ENCODE data around the gene ANO8. TPM values are rescaled to one million over a fixed set of nuclear protein-coding genes. Genes with fewer than 3 reads are reported as not detected.
A peak's percentile ranks its signal among the peaks of the same experiment; 100 is the strongest.
"Not testable (repeated sequence)": the region's sequence is repeated elsewhere in the genome, so short reads cannot be mapped to it uniquely, and the experiment has no call there.

ANO8 gene
- total RNA-seq, 1 experiment from 2014 or later: 12.1 TPM

DNA sequence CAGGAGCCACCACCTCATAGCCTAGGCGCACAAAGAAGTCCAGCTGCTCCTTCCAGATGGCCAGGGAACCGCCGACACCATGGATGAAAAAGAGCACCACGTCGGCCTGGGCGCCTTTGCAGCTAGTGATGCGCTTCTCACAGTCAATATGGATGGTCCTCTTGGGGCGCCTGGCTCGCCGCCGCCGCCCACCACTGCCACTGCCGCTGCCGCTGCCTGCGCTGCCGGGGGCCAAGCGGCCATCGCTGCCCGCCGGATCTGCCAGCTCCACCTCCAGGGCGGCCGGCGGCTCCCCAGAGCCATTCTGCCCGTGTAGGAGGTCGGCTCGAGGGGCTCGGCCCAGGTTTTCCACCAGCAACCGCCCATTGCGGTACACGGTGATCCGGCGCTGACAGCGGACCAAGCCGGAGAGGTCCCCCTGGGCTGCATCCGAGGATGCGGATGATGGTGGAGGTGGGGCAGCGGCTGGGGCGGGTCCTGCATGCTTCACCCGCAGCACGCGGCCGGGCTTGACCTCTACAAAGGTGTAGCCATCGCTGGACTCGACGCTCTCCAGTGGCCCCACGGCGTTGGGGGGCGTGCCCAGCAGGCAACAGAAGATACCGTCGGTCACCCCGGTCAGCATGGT is 33.5 kb downstream of the ANO8 start:
- TF ChIP-seq EZH2 (IDR thresholded peaks at IDR 0.05; ENCODE audit: low read length, unreplicated experiment) (no peak), EZH2phosphoT487 (IDR thresholded peaks at IDR 0.05; ENCODE audit: borderline replicate concordance, low read length) (no peak)
- TF ChIP-seq, protein P1, sequence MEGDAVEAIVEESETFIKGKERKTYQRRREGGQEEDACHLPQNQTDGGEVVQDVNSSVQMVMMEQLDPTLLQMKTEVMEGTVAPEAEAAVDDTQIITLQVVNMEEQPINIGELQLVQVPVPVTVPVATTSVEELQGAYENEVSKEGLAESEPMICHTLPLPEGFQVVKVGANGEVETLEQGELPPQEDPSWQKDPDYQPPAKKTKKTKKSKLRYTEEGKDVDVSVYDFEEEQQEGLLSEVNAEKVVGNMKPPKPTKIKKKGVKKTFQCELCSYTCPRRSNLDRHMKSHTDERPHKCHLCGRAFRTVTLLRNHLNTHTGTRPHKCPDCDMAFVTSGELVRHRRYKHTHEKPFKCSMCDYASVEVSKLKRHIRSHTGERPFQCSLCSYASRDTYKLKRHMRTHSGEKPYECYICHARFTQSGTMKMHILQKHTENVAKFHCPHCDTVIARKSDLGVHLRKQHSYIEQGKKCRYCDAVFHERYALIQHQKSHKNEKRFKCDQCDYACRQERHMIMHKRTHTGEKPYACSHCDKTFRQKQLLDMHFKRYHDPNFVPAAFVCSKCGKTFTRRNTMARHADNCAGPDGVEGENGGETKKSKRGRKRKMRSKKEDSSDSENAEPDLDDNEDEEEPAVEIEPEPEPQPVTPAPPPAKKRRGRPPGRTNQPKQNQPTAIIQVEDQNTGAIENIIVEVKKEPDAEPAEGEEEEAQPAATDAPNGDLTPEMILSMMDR (conservative IDR thresholded peaks at IDR 0.05; ENCODE audit: low read depth, low read length): no peak
- POLR2A ChIA-PET (ENCODE audit: unreplicated experiment): no interaction called here

DNA sequence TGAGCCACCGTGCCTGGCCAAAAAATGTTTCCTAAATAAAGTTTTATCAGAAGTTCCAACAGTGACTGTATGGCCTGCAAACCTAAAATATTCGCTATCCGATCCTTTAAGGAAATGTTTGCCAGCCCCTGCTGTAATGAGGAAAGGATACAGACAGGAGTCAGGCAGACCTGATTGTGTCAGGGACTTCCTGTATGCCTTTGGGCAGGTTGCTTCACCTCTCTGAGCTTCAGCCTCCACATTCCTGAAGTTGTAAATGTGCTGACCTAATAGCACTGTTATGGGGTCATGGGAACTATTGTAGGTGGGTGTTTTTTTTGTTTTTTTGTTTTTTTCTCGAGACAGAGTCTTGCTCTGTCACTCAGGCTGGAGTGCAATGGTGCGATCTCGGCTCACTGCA is 37.7 kb downstream of the ANO8 start:
- Histone ChIP-seq H3K36me3 (ENCODE audit: low read depth, low read length) (peaks cover 7% of the 10 kb centered on the region; the same call in 1 of the 2 replicates), H3K27me3 (ENCODE audit: low read length) (no peaks in the 10 kb centered on the region), H3K4me2 (ENCODE audit: low read length) (no peak overlapping the region), H4K20me1 (ENCODE audit: low read length) (no peaks in the 10 kb centered on the region), H2AFZ (ENCODE audit: low read length) (no peak overlapping the region), H3K9me2 (replicated peaks; ENCODE audit: low read length) (no peaks in the 10 kb centered on the region), H3K79me2 (ENCODE audit: low read length) (peaks cover 7% of the 10 kb centered on the region; the same call in 1 of the 2 replicates), H3K9me3 (ENCODE audit: low read length) (no peaks in the 10 kb centered on the region), H3K4me3 (ENCODE audit: low read length) (no peak overlapping the region), H3K27ac (ENCODE audit: low read length) (no peak overlapping the region), H3F3A (ENCODE audit: low read length, unreplicated experiment) (no peaks in the 10 kb centered on the region), H3K4me1 (ENCODE audit: insufficient read depth, low read length) (peaks cover 19% of the 10 kb centered on the region), H3K9ac (ENCODE audit: low read length) (no peak overlapping the region)
- ChIA-PET POLR2A (ENCODE audit: unreplicated experiment) (no interaction called here), CTCF (interaction anchor here (1.6 kb wide), 1 partner anchor 8 kb away, joined by 8 read pairs; the partner anchor contains the start of gene MRPL34)
- ATAC-seq (peak; percentile 43), DNase-seq (peak; percentile 56)
- TF ChIP-seq, protein P1 (conservative IDR thresholded peaks at IDR 0.05; ENCODE audit: low read depth, low read length): no peak
- TF ChIP-seq EZH2phosphoT487 (IDR thresholded peaks at IDR 0.05; ENCODE audit: borderline replicate concordance, low read length): no peak
- no peak for TF ChIP-seq EZH2 (IDR thresholded peaks at IDR 0.05; ENCODE audit: low read length, unreplicated experiment)
- BruUV-seq (replicated peaks): no TSS peak
- intact Hi-C loops (cut with micrococcal nuclease): loop anchor here (1.0 to 10.0 kb wide), 2 partner anchors 8 to 88 kb away; partner anchors contain the start of gene MRPL34

More for the DNA sequence above, 33.5 kb downstream of the ANO8 start:
- Histone ChIP-seq H3K79me2 (ENCODE audit: low read length) (peaks cover 18% of the 10 kb centered on the region), H3K36me3 (ENCODE audit: low read depth, low read length) (no peaks in the 10 kb centered on the region), H3F3A (ENCODE audit: low read length, unreplicated experiment) (no peaks in the 10 kb centered on the region), H3K9me2 (replicated peaks; ENCODE audit: low read length) (no peaks in the 10 kb centered on the region), H3K4me2 (ENCODE audit: low read length) (no peak overlapping the region), H3K4me3 (ENCODE audit: low read length) (no peak overlapping the region), H3K9me3 (ENCODE audit: low read length) (no peaks in the 10 kb centered on the region), H3K27me3 (ENCODE audit: low read length) (no peaks in the 10 kb centered on the region), H3K27ac (ENCODE audit: low read length) (no peak overlapping the region), H2AFZ (ENCODE audit: low read length) (no peak overlapping the region), H3K4me1 (ENCODE audit: insufficient read depth, low read length) (peaks cover 35% of the 10 kb centered on the region), H4K20me1 (ENCODE audit: low read length) (no peaks in the 10 kb centered on the region), H3K9ac (ENCODE audit: low read length) (no peak overlapping the region)
- no TSS peak for BruUV-seq (replicated peaks)
- DNase-seq (no peak), ATAC-seq (no peak)
- CTCF ChIA-PET: no interaction called here
- intact Hi-C loops (cut with micrococcal nuclease): no loop called here

DNA sequence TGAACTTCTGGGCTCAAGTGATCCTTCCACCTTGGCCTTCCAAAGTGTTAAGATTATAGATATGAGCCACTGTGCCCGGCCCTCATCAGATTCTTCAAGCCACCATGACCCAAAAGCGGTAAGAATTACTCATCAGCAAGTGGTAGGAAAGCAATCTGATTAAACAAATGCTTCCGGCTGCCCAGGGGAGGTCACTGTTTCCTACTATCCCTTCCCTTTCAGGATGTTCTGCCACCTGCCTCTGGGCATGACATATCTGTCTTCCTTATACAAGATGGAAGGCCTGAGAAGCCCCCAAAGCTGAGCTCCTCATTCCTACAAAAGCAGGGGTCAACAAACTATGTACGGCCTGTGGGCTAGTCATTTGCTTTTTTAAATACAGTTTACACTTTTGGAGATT is 38.4 kb downstream of the ANO8 start:
- Histone ChIP-seq H3F3A (ENCODE audit: low read length, unreplicated experiment) (no peaks in the 10 kb centered on the region), H3K27ac (ENCODE audit: low read length) (no peak overlapping the region), H3K79me2 (ENCODE audit: low read length) (no peaks in the 10 kb centered on the region), H3K9me3 (ENCODE audit: low read length) (no peaks in the 10 kb centered on the region), H3K9me2 (replicated peaks; ENCODE audit: low read length) (no peaks in the 10 kb centered on the region), H4K20me1 (ENCODE audit: low read length) (no peaks in the 10 kb centered on the region), H3K9ac (ENCODE audit: low read length) (no peak overlapping the region), H3K4me3 (ENCODE audit: low read length) (no peak overlapping the region), H3K36me3 (ENCODE audit: low read depth, low read length) (peaks cover 7% of the 10 kb centered on the region; the same call in 1 of the 2 replicates), H3K27me3 (ENCODE audit: low read length) (no peaks in the 10 kb centered on the region), H2AFZ (ENCODE audit: low read length) (no peak overlapping the region), H3K4me1 (ENCODE audit: insufficient read depth, low read length) (peaks cover 18% of the 10 kb centered on the region), H3K4me2 (ENCODE audit: low read length) (0 out of 2 replicates have a peak overlapping the region, but pooled peaks have one; percentile 3)
- ATAC-seq: peak; percentile 86
- intact Hi-C loops (cut with micrococcal nuclease): loop anchor here (1.0 to 10.0 kb wide), 2 partner anchors 9 to 89 kb away; partner anchors contain the start of gene MRPL34
- POLR2A ChIA-PET (ENCODE audit: unreplicated experiment): no interaction called here
- TF ChIP-seq EZH2phosphoT487 (IDR thresholded peaks at IDR 0.05; ENCODE audit: borderline replicate concordance, low read length) (no peak), EZH2 (IDR thresholded peaks at IDR 0.05; ENCODE audit: low read length, unreplicated experiment) (no peak)
- TF ChIP-seq, protein P1 (conservative IDR thresholded peaks at IDR 0.05; ENCODE audit: low read depth, low read length): peak; percentile 45; the same call in 1 of the 2 replicates
- peak; percentile 76 for DNase-seq
- CTCF ChIA-PET: interaction anchor here (1.6 kb wide), 1 partner anchor 9 kb away, joined by 8 read pairs; the partner anchor contains the start of gene MRPL34
- BruUV-seq (replicated peaks): no TSS peak

DNA sequence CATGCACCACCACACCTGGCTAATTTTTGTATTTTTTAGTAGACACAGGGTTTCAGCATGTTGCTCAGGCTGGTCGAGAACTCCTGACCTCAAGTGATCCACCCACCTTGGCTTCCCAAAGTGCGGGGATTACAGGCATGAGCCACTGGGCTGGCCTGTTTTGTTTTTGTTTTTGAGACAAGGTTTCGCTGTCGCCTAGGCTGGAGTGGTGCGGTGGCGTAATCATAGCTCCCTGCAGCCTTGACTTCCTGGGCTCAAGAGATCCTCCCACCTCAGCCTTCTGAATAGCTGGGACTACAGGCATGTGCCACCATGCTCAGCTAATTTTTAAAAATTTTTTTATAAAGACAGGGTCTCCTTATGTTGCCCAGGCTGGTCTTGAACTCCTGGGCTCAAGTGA is 39.1 kb downstream of the ANO8 start:
- H3K9me3 ChIP-seq (ENCODE audit: low read length); H2AFZ ChIP-seq (ENCODE audit: low read length); DNase-seq; POLR2A ChIA-PET (ENCODE audit: unreplicated experiment); H3K9ac ChIP-seq (ENCODE audit: low read length); H3K27ac ChIP-seq (ENCODE audit: low read length); H3K36me3 ChIP-seq (ENCODE audit: low read depth, low read length); ATAC-seq; H3K27me3 ChIP-seq (ENCODE audit: low read length); H4K20me1 ChIP-seq (ENCODE audit: low read length); H3K9me2 ChIP-seq (replicated peaks; ENCODE audit: low read length); H3K79me2 ChIP-seq (ENCODE audit: low read length); H3K4me2 ChIP-seq (ENCODE audit: low read length); CTCF ChIA-PET; H3F3A ChIP-seq (ENCODE audit: low read length, unreplicated experiment); H3K4me3 ChIP-seq (ENCODE audit: low read length); BruUV-seq (replicated peaks): not testable (repeated sequence)
- intact Hi-C loops (cut with micrococcal nuclease): loop anchor here (10.0 kb wide), 1 partner anchor 89 kb away; no protein-coding TSS in a partner anchor
- peaks cover 18% of the 10 kb centered on the region for H3K4me1 ChIP-seq (ENCODE audit: insufficient read depth, low read length)
